ENCODE data around the gene WDR35. TPM values are rescaled to one million over a fixed set of nuclear protein-coding genes. Genes with fewer than 3 reads are reported as not detected.

WDR35 gene
- total RNA-seq, 2 donors from 2014 or later = 5.1 to 14.3 TPM

DNA sequence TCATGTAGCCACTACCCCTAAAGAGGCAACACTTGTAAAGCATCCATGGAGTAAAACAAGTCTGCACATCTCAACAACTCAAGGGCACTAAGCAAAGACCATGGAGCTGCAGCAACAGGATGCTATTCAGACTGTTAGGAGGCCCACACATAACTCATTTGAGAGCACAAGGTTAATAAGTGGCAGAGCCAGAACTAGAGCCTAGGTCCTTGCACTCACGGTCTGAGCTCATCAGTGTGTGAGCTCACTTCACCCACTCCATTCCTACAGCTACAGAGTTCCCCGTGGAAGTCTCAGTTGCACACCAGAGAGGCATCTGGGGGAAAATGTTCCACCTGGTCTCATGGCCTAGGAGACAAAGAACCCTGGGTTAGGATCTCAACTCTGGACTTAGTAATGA lies 123.1 kb downstream of the WDR35 start:
- no peaks in the 10 kb centered on the region for H3K36me3 ChIP-seq
- H3K9me3 ChIP-seq = no peaks in the 10 kb centered on the region
- H3K27me3 ChIP-seq (replicated peaks; ENCODE audit: insufficient read depth) = no peaks in the 10 kb centered on the region
- peaks cover 3 to 33% of the 10 kb centered on the region in 2 donors for H3K4me1 ChIP-seq (ENCODE audit: control insufficient read depth in 1 of 2, low read depth in 2 of 2)
- DNase-seq (ENCODE audit: low spot score) (no peak), ATAC-seq (ENCODE audit: insufficient number of reproducible peaks, low FRiP score, low read depth) (no peak)
- no peak overlapping the region for H3K4me3 ChIP-seq
- no peak overlapping the region for H3K27ac ChIP-seq
- TF ChIP-seq, protein P1, sequence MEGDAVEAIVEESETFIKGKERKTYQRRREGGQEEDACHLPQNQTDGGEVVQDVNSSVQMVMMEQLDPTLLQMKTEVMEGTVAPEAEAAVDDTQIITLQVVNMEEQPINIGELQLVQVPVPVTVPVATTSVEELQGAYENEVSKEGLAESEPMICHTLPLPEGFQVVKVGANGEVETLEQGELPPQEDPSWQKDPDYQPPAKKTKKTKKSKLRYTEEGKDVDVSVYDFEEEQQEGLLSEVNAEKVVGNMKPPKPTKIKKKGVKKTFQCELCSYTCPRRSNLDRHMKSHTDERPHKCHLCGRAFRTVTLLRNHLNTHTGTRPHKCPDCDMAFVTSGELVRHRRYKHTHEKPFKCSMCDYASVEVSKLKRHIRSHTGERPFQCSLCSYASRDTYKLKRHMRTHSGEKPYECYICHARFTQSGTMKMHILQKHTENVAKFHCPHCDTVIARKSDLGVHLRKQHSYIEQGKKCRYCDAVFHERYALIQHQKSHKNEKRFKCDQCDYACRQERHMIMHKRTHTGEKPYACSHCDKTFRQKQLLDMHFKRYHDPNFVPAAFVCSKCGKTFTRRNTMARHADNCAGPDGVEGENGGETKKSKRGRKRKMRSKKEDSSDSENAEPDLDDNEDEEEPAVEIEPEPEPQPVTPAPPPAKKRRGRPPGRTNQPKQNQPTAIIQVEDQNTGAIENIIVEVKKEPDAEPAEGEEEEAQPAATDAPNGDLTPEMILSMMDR (IDR thresholded peaks at IDR 0.05) = no peak

DNA sequence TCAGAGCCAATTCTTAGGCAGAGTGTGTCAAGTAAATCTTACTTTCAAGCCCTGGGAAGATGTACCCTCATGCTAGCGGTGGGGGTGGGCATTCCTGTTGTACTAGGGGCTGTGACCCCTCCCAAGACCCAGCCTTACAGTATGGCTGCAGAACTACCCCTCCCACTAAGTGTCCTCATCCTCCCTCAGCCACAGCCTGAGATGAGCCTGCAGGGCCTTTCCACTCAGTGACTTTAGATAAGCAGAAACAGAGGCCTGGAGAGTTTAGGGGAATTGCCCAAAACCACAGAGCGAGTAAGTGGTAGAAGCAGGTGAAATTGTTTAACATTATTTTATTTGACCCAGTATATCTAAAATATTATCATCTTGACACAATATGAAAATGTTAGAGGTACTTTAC lies 124.8 kb downstream of the WDR35 start:
- Histone ChIP-seq H3K27me3 (replicated peaks; ENCODE audit: insufficient read depth) (no peaks in the 10 kb centered on the region), H3K4me1 (ENCODE audit: control insufficient read depth in 1 of 2, low read depth in 2 of 2) (peaks cover 11 to 48% of the 10 kb centered on the region in 2 donors), H3K27ac (no peak overlapping the region), H3K9me3 (no peaks in the 10 kb centered on the region), H3K36me3 (no peaks in the 10 kb centered on the region), H3K4me3 (no peak overlapping the region)
- no peak for DNase-seq (ENCODE audit: low spot score)
- TF ChIP-seq, protein P1 (IDR thresholded peaks at IDR 0.05) = no peak
- no peak for ATAC-seq (ENCODE audit: insufficient number of reproducible peaks, low FRiP score, low read depth)

GRCh38 chr2:19864381-19864780 lies 125.5 kb downstream of the WDR35 start:
- peaks cover 12 to 50% of the 10 kb centered on the region in 2 donors for H3K4me1 ChIP-seq (ENCODE audit: control insufficient read depth in 1 of 2, low read depth in 2 of 2)
- DNase-seq (ENCODE audit: low spot score) (no peak), ATAC-seq (ENCODE audit: insufficient number of reproducible peaks, low FRiP score, low read depth) (no peak)
- no peak overlapping the region for H3K27ac ChIP-seq
- H3K4me3 ChIP-seq = no peak overlapping the region
- no peaks in the 10 kb centered on the region for H3K9me3 ChIP-seq
- no peaks in the 10 kb centered on the region for H3K27me3 ChIP-seq (replicated peaks; ENCODE audit: insufficient read depth)
- TF ChIP-seq, protein P1 (IDR thresholded peaks at IDR 0.05) = no peak
- H3K36me3 ChIP-seq = no peaks in the 10 kb centered on the region

- DNase-seq (ENCODE audit: low spot score) (peak; percentile 43), ATAC-seq (ENCODE audit: insufficient number of reproducible peaks, low FRiP score, low read depth) (peak; percentile 23)
- Histone ChIP-seq H3K4me1 (ENCODE audit: control insufficient read depth in 1 of 2, low read depth in 2 of 2) (peaks cover 13 to 52% of the 10 kb centered on the region in 2 donors), H3K27me3 (replicated peaks; ENCODE audit: insufficient read depth) (no peaks in the 10 kb centered on the region), H3K36me3 (no peaks in the 10 kb centered on the region), H3K27ac (peak overlapping the region; percentile 86 to 96), H3K9me3 (no peaks in the 10 kb centered on the region), H3K4me3 (peak overlapping the region; percentile 37)
- TF ChIP-seq, protein P1 (IDR thresholded peaks at IDR 0.05) = peak; percentile 99
Measured at GRCh38 chr2:19863303-19864041, 126.4 kb downstream of the WDR35 start.

GRCh38 chr2:19861813-19862212 lies 128.1 kb downstream of the WDR35 start:
- H3K36me3 ChIP-seq = no peaks in the 10 kb centered on the region
- TF ChIP-seq, protein P1 (IDR thresholded peaks at IDR 0.05) = no peak
- H3K4me1 ChIP-seq (ENCODE audit: control insufficient read depth in 1 of 2, low read depth in 2 of 2) = peaks cover 26 to 64% of the 10 kb centered on the region in 2 donors
- no peaks in the 10 kb centered on the region for H3K27me3 ChIP-seq (replicated peaks; ENCODE audit: insufficient read depth)
- no peaks in the 10 kb centered on the region for H3K9me3 ChIP-seq
- ATAC-seq (ENCODE audit: insufficient number of reproducible peaks, low FRiP score, low read depth) (peak; percentile 40), DNase-seq (ENCODE audit: low spot score) (peak; percentile 33)
- peak overlapping the region; percentile 86 to 96 for H3K27ac ChIP-seq
- no peak overlapping the region for H3K4me3 ChIP-seq

Other genes with a start within 250 kb of the WDR35 start
- 10 to 100 TPM in 1 of 2 donors, 1 to 10 TPM in 1; 9.2 to 11.9 TPM for gene TTC32, start 88.1 kb downstream of the WDR35 start, total RNA-seq
- 1 to 10 TPM; 1.3 to 1.8 TPM for gene MATN3, start 22.6 kb upstream of the WDR35 start, total RNA-seq
- 100 to 1,000 TPM; 181 to 200 TPM for gene LAPTM4A, start 61.5 kb upstream of the WDR35 start, total RNA-seq
- gene SDC1, start 235.0 kb upstream of the WDR35 start, total RNA-seq = 1 to 10 TPM; 3.1 to 9.6 TPM

All from thoracic aorta (tissue), 2 donors.